Tibial artery (tissue), 4 donors: ENCODE data around the gene ADGRL3.

ENCODE experiments used
- DNase-seq, 2 donors: peaks; one replicate each; pipeline ENCODE4 v3.0.0-alpha.2; 2019
- H3K27ac ChIP-seq, 2 donors: fragments of 200-600 bp; sonication (generic) in 1 of 2; 1 replicate in 1 of 2; 2 replicates in 1 of 2; pipeline ENCODE4 v1.5.1; 2018 to 2019; ENCODE audit warnings: mild to moderate bottlenecking in 1 of 2
- H3K27me3 ChIP-seq, 2 donors: fragments of 200-600 bp; sonication (generic) in 1 of 2; one replicate each; pipeline versions ENCODE4 v1.5.1 to v1.6.0; 2016 to 2019
- H3K36me3 ChIP-seq, 3 donors: fragments of 200-600 bp; sonication (generic) in 2 of 3; one replicate each; pipeline ENCODE4 v1.5.1; 2016 to 2019; ENCODE audit warnings: mild to moderate bottlenecking in 2 of 3
- H3K4me1 ChIP-seq, 4 donors: fragments of 200-600 bp; sonication (generic) in 2 of 4; 1 replicate in 3 of 4; 2 replicates in 1 of 4; pipeline ENCODE4 v1.5.1; 2016 to 2019
- H3K4me3 ChIP-seq, 2 donors: fragments of 200-600 bp; sonication (generic) in 1 of 2; 1 replicate in 1 of 2; 2 replicates in 1 of 2; pipeline ENCODE4 v1.5.1; 2018 to 2019; ENCODE audit warnings: mild to moderate bottlenecking in 2 of 2
- H3K9me3 ChIP-seq, 3 donors: fragments of 200-600 bp; sonication (generic) in 1 of 3; one replicate each; pipeline ENCODE4 v1.5.1; 2016 to 2019
- intact Hi-C: fragments of 100-400 bp; cut with DNase I; formaldehyde crosslinking; loops from one replicate; pipeline ENCODE4 v1.15.0; 2023; ENCODE audit warnings: low total_unique reads
- TF ChIP-seq, protein P1 (sequence below), 2 experiments: fragments of 200-600 bp in 1 of 2; fragments of 450-650 bp in 1 of 2; IDR thresholded peaks; one replicate each; pipeline ENCODE4 v1.5.1; 2017 to 2019; ENCODE audit warnings: antibody characterized with exemption in 2 of 2, mild to moderate bottlenecking in 1 of 2, moderate library complexity in 1 of 2

ADGRL3 gene

DNA sequence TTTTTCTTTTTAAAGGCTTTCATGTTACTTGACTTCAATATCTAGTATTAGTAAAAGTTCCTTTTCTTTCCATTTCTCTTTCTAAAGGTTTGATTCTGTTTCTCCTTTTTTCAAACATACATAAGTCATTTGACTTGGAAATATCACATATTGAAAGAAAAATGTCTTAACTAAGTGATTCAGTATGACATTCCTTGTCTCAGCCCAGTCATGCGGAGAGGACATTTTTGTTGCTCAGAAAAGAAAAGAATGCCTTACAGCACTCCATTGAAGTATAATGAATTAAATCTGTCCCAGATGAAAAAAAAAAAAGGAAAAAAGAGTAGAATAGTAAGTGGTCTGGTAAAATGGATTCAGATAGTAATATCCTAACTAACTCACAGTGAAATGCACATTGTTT, 466.1 kb downstream of the ADGRL3 start:
- TF ChIP-seq, protein P1, sequence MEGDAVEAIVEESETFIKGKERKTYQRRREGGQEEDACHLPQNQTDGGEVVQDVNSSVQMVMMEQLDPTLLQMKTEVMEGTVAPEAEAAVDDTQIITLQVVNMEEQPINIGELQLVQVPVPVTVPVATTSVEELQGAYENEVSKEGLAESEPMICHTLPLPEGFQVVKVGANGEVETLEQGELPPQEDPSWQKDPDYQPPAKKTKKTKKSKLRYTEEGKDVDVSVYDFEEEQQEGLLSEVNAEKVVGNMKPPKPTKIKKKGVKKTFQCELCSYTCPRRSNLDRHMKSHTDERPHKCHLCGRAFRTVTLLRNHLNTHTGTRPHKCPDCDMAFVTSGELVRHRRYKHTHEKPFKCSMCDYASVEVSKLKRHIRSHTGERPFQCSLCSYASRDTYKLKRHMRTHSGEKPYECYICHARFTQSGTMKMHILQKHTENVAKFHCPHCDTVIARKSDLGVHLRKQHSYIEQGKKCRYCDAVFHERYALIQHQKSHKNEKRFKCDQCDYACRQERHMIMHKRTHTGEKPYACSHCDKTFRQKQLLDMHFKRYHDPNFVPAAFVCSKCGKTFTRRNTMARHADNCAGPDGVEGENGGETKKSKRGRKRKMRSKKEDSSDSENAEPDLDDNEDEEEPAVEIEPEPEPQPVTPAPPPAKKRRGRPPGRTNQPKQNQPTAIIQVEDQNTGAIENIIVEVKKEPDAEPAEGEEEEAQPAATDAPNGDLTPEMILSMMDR (IDR thresholded peaks at IDR 0.05): no peak
- H3K36me3 ChIP-seq: no peaks in the 10 kb centered on the region
- H3K9me3 ChIP-seq: peaks cover 0 to 4% (median 0%) of the 10 kb centered on the region in 3 donors
- no peak overlapping the region for H3K4me3 ChIP-seq
- peaks cover 0 to 5% (median 0%) of the 10 kb centered on the region in 4 donors for H3K4me1 ChIP-seq
- DNase-seq: no peak
- intact Hi-C loops: no loop called here
- no peak overlapping the region for H3K27ac ChIP-seq
- H3K27me3 ChIP-seq: no peaks in the 10 kb centered on the region

DNA sequence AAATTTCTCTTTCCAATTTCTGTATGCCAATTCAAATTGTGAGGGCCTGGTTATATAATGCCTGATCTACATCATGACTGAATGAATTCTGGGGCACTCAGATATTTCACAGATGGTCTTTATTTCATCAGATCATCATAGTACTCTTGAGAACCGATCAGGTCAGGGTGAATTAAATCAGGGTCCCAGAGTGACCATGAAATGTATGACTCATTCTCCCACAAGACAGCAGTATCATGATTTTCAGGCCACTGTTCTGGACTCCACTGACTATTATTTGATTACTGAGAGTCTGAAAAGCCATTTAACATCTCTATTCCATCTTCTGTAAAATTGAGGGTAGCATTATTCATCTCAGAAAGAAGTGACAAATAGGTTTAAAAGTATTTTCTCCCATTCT, 471.5 kb downstream of the ADGRL3 start:
- intact Hi-C loops: no loop called here
- DNase-seq: no peak
- H3K4me3 ChIP-seq: no peak overlapping the region
- TF ChIP-seq, protein P1 (IDR thresholded peaks at IDR 0.05): no peak
- H3K27ac ChIP-seq: no peak overlapping the region
- peaks cover 0 to 4% (median 0%) of the 10 kb centered on the region in 3 donors for H3K9me3 ChIP-seq
- no peaks in the 10 kb centered on the region for H3K27me3 ChIP-seq
- no peaks in the 10 kb centered on the region for H3K36me3 ChIP-seq
- H3K4me1 ChIP-seq: no peaks in the 10 kb centered on the region

DNA sequence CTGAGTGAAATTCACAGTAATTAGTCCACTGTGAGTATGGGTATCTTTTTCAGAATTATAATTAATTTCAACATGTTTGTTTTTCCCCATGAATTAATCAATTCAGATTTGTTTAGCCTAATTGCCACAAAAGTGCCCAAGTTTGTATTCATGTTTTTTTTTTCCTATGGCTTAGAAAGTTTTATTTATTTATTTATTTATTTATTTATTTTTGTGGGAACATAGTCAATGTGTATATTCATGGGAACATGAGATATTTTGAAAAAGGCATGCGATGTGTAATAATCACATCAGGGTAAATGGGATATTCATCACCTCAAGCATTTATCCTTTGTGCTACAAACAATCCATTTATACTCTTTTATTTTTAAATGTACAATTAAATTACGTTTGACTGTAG, 475.3 kb downstream of the ADGRL3 start:
- TF ChIP-seq, protein P1 (IDR thresholded peaks at IDR 0.05): no peak
- Histone ChIP-seq H3K4me1 (no peaks in the 10 kb centered on the region), H3K9me3 (peaks cover 0 to 3% (median 0%) of the 10 kb centered on the region in 3 donors), H3K27ac (no peak overlapping the region), H3K4me3 (no peak overlapping the region), H3K27me3 (no peaks in the 10 kb centered on the region), H3K36me3 (no peaks in the 10 kb centered on the region)
- DNase-seq: no peak
- intact Hi-C loops: no loop called here

DNA sequence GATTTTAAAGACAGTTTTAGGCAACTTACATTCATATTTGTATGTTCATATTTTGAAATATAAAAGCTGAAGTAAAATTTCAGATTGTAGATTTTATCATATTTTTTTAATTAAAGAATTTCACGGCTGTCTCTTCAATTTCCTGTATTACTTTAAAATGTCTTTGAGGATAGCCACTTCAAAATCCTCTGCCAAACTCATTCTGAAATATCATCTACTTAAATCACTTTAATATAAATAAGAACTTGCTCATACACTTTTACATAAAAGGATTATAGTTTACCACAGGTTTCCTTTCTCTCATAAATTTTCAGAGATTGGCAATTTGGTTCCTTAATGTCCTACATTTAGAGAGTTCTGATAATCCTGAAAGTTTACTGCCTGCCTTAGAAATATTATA, 478.2 kb downstream of the ADGRL3 start:
- intact Hi-C loops: no loop called here
- H3K27ac ChIP-seq: no peak overlapping the region
- no peak overlapping the region for H3K4me3 ChIP-seq
- no peaks in the 10 kb centered on the region for H3K4me1 ChIP-seq
- TF ChIP-seq, protein P1 (IDR thresholded peaks at IDR 0.05): no peak
- no peaks in the 10 kb centered on the region for H3K36me3 ChIP-seq
- no peaks in the 10 kb centered on the region for H3K27me3 ChIP-seq
- no peak for DNase-seq
- no peaks in the 10 kb centered on the region for H3K9me3 ChIP-seq

DNA sequence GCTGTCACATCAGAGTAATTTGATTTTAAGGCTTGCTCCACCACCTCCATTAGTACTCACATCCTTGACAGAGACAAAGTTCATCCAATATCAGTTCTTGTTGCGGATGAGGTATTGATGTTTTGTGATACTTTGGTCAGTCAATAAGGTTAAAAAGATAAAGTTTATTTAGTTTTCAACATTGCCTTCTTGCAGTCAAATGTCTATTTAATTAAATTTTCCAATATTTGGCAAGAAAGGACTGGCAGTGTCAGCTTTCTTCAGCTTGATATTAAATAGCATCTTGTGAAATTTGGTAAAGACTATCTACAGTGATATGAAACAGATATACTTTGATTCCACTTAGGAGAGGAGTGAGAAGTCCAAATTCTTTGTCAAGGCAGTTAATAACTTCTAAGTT, 493.4 kb downstream of the ADGRL3 start:
- Histone ChIP-seq H3K4me1 (no peaks in the 10 kb centered on the region), H3K9me3 (no peaks in the 10 kb centered on the region), H3K4me3 (no peak overlapping the region), H3K27ac (no peak overlapping the region), H3K36me3 (no peaks in the 10 kb centered on the region), H3K27me3 (no peaks in the 10 kb centered on the region)
- DNase-seq: no peak
- TF ChIP-seq, protein P1 (IDR thresholded peaks at IDR 0.05): no peak
- intact Hi-C loops: no loop called here

DNA sequence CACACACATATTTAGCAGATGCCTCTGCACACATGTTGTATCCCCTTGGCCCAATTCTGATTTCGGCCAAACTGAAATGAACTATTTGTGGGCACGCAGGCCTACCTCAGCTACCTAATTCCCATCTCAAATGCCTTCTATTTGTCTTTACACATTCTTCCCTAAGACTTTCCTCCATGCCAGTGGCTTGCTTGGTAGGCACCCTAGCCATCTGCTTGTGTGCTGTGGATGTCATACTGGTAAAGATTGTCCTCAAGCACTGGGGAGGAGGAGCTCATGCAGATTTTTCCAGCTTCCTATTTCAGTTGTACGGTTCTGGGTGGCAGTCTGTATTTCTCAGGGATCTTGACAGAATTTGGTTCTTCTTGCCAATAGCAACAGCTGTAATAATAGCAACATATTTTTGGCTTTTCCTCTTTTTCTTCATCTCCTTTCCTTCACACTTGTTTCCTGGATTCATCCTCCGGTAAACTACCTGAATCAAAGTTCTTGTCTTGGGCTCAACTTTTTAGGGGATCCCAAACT, 514.3 kb downstream of the ADGRL3 start:
- Histone ChIP-seq H3K36me3 (no peaks in the 10 kb centered on the region), H3K27ac (no peak overlapping the region), H3K9me3 (no peaks in the 10 kb centered on the region), H3K4me1 (peaks cover 0 to 21% (median 0%) of the 10 kb centered on the region in 4 donors), H3K27me3 (no peaks in the 10 kb centered on the region), H3K4me3 (no peak overlapping the region)
- no peak for DNase-seq
- TF ChIP-seq, protein P1 (IDR thresholded peaks at IDR 0.05): no peak
- intact Hi-C loops: no loop called here
